GM12891 (cell line): ENCODE results near the gene FLT1.

ENCODE experiments used
- POLR2A ChIP-seq: IDR thresholded peaks from 2 replicates; pipeline ENCODE4 v1.6.1; 2011; ENCODE audit warnings: low read depth, low read length, control low read depth
- POLR2AphosphoS5 ChIP-seq: IDR thresholded peaks from 2 replicates; pipeline ENCODE4 v1.6.1; 2011; ENCODE audit warnings: low read depth, low read length, control low read depth
- POU2F2 ChIP-seq: IDR thresholded peaks from 2 replicates; pipeline ENCODE4 v1.6.1; 2011; ENCODE audit warnings: low read depth, mild to moderate bottlenecking, control low read depth, low read length, moderate library complexity

DNA sequence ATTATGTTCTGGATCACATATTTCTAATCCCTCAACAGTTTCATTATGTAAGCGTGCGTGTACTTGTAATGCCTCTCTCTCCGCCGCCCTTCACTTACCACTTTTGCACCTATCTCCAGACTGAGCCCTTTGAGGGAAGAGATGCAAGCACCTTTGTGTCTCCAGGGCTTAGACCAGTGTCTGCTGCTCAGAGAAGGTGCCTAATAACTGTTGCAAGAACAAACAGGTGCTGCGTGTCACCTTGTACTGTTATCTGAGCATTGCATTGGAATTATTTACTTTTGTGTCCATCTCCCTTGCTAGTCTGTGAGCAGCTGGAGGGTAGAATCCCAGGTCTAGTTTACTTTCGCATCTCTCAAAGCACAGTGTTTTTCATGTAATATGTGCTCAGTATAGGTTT lies 156.2 kb downstream of the FLT1 start:
- TF ChIP-seq POLR2A (no peak), POLR2AphosphoS5 (no peak), POU2F2 (no peak)
